HepG2 (cell line): ENCODE data around the gene SMAP1. TPM values are rescaled to one million over a fixed set of nuclear protein-coding genes. Genes with fewer than 3 reads are reported as not detected.

Experiments
- ARHGAP35 ChIP-seq: sonication (generic); formaldehyde crosslinking; IDR thresholded peaks from 2 replicates; pipeline ENCODE4 v1.9.0; 2022; ENCODE audit warnings: mild to moderate bottlenecking, inconsistent platforms, moderate library complexity, missing genetic modification reagents, borderline replicate concordance
- CREM ChIP-seq, 2 experiments: sonication (generic) in 1 of 2; formaldehyde crosslinking in 1 of 2; IDR thresholded peaks; 2 replicates each; pipeline versions ENCODE4 v1.4.0 to v1.6.1; 2016 to 2020; ENCODE audit warnings: antibody characterized with exemption in 1 of 2, mild to moderate bottlenecking in 1 of 2, missing genetic modification reagents in 1 of 2
- KAT8 ChIP-seq: IDR thresholded peaks from 2 replicates; pipeline ENCODE4 v1.6.1; 2016; ENCODE audit warnings: missing genetic modification reagents, missing compliant biosample characterization
- NCOR1 ChIP-seq: fragments of 200-600 bp; sonication (generic); IDR thresholded peaks from 2 replicates; pipeline ENCODE4 v1.7.0; 2017; ENCODE audit warnings: antibody characterized with exemption, low read length, borderline replicate concordance
- RFX5 ChIP-seq: IDR thresholded peaks from 2 replicates; pipeline ENCODE4 v1.6.1; 2011; ENCODE audit warnings: low read depth, low read length, improper control_type of control experiment
- SIX1 ChIP-seq: sonication (generic); formaldehyde crosslinking; IDR thresholded peaks from 2 replicates; pipeline ENCODE4 v1.4.0; 2020; ENCODE audit warnings: missing genetic modification reagents, borderline replicate concordance
- SKIL ChIP-seq: sonication (generic); formaldehyde crosslinking; IDR thresholded peaks from 2 replicates; pipeline ENCODE4 v1.8.0; 2022; ENCODE audit warnings: missing genetic modification reagents, mild to moderate bottlenecking, moderate library complexity, borderline replicate concordance
- STAG1 ChIP-seq: sonication (generic); formaldehyde crosslinking; IDR thresholded peaks from 2 replicates; pipeline ENCODE4 v1.4.0; 2020; ENCODE audit warnings: missing genetic modification reagents
- STAT6 ChIP-seq: sonication (generic); formaldehyde crosslinking; IDR thresholded peaks from 2 replicates; pipeline ENCODE4 v1.4.0; 2020; ENCODE audit warnings: missing genetic modification reagents, mild to moderate bottlenecking, borderline replicate concordance
- ZIK1 ChIP-seq: sonication (generic); formaldehyde crosslinking; IDR thresholded peaks from 2 replicates; pipeline ENCODE4 v1.5.0; 2020; ENCODE audit warnings: mild to moderate bottlenecking, low read depth, missing genetic modification reagents, borderline replicate concordance
- ZNF451 ChIP-seq: sonication (generic); formaldehyde crosslinking; IDR thresholded peaks from 2 replicates; pipeline ENCODE4 v1.5.0; 2020; ENCODE audit warnings: mild to moderate bottlenecking, missing genetic modification reagents
- ZNF503 ChIP-seq: sonication (generic); formaldehyde crosslinking; IDR thresholded peaks from 2 replicates; pipeline ENCODE4 v1.4.0; 2020; ENCODE audit warnings: missing genetic modification reagents
- ZNF547 ChIP-seq: sonication (generic); formaldehyde crosslinking; IDR thresholded peaks from 2 replicates; pipeline ENCODE4 v1.5.1; 2020; ENCODE audit warnings: mild to moderate bottlenecking, missing genetic modification reagents
- ZNF570 ChIP-seq: sonication (generic); formaldehyde crosslinking; IDR thresholded peaks from 2 replicates; pipeline ENCODE4 v1.4.0; 2020; ENCODE audit warnings: mild to moderate bottlenecking, missing genetic modification reagents, borderline replicate concordance
- ZNF746 ChIP-seq: sonication (generic); formaldehyde crosslinking; IDR thresholded peaks from 2 replicates; pipeline ENCODE4 v1.8.0; 2022; ENCODE audit warnings: mild to moderate bottlenecking, missing genetic modification reagents
- ZNF790 ChIP-seq: sonication (generic); formaldehyde crosslinking; IDR thresholded peaks from 2 replicates; pipeline ENCODE4 v1.8.0; 2022; ENCODE audit warnings: missing genetic modification reagents, mild to moderate bottlenecking, borderline replicate concordance
- ZSCAN20 ChIP-seq: sonication (generic); formaldehyde crosslinking; IDR thresholded peaks from 2 replicates; pipeline ENCODE4 v1.4.0; 2020; ENCODE audit warnings: missing genetic modification reagents, mild to moderate bottlenecking, borderline replicate concordance
- ZXDC ChIP-seq: sonication (generic); formaldehyde crosslinking; IDR thresholded peaks from 2 replicates; pipeline ENCODE4 v1.5.0; 2020; ENCODE audit warnings: mild to moderate bottlenecking, missing genetic modification reagents
- polyA plus RNA-seq, 8 experiments: library from polyadenylated mRNA; depleted of rRNA in 3 of 8; stranded (reverse) in 7 of 8; unstranded in 1 of 8; fragments of >200 nt; fragmentation: Illumina TruSeq in 4 of 8; extraction: Trizol in 4 of 8; gene quantifications; 2 replicates each; pipeline versions ENCODE4 v1.2.1 to v1.2.3, GENCODE V29; 2011 to 2016; ENCODE audit warnings: low read depth in 4 of 8, missing spikeins in 1 of 8, mixed read lengths in 1 of 8; ENCODE audit not compliant: insufficient read depth in 1 of 8
- total RNA-seq, 5 experiments: library from RNA; depleted of rRNA; stranded (reverse); fragments of >200 nt; fragmentation: Illumina TruSeq; extraction: Trizol; gene quantifications; 2 replicates each; pipeline ENCODE4 v1.2.3, GENCODE V29; 2016; ENCODE audit warnings: low read depth in 1 of 5

The SMAP1 gene
- total and polyA plus RNA-seq, 2 of the 13 experiments (the other 11 are each of a cell fraction or from before 2014, with no cell fraction given): 13.4 to 17.8 TPM

- no peak; the same call in 1 of the 2 replicates for TF ChIP-seq ZNF790
- TF ChIP-seq SKIL (CRISPR knock-in tag): peak; percentile 93
- TF ChIP-seq ZNF451 (CRISPR knock-in tag): 0 out of 2 replicates have a peak, but pooled peaks have one; percentile 51
- no peak for TF ChIP-seq STAG1 (CRISPR knock-in tag)
- TF ChIP-seq SIX1 (CRISPR knock-in tag): no peak
- no peak; the same call in 1 of the 2 replicates for TF ChIP-seq ZSCAN20 (CRISPR knock-in tag)
- no peak for TF ChIP-seq NCOR1
- TF ChIP-seq ZNF547 (CRISPR knock-in tag): peak; percentile 84
- TF ChIP-seq CREM (IDR thresholded peaks at IDR 0.05): no peak
- no peak for TF ChIP-seq CREM (CRISPR knock-in tag; IDR thresholded peaks at IDR 0.05)
- peak; percentile 78; the same call in 1 of the 2 replicates for TF ChIP-seq KAT8 (CRISPR knock-in tag)
- TF ChIP-seq ZIK1 (CRISPR knock-in tag): no peak; the same call in none of the 2 replicates
- peak; percentile 85; the same call in 1 of the 2 replicates for TF ChIP-seq ZXDC (CRISPR knock-in tag)
- no peak; the same call in 1 of the 2 replicates for TF ChIP-seq STAT6 (CRISPR knock-in tag)
- TF ChIP-seq RFX5: no peak; the same call in 1 of the 2 replicates
- no peak for TF ChIP-seq ZNF570 (CRISPR knock-in tag)
- TF ChIP-seq ZNF746 (CRISPR knock-in tag): peak; percentile 36; the same call in 1 of the 2 replicates
- no peak; the same call in 1 of the 2 replicates for TF ChIP-seq ARHGAP35 (CRISPR knock-in tag)
- no peak; the same call in 1 of the 2 replicates for TF ChIP-seq ZNF503 (CRISPR knock-in tag)
Measured at GRCh38 chr6:70667711-70668498, at the start of gene SMAP1 (continued).
